ENCODE data around the gene FBXO24. TPM values are rescaled to one million over a fixed set of nuclear protein-coding genes. Genes with fewer than 3 reads are reported as not detected.

The FBXO24 gene
- total and polyA plus RNA-seq, 9 of the 15 experiments (the other 6 are each of a cell fraction or from before 2014, with no cell fraction given), result 0.17 to 0.95 (median 0.50) TPM

GRCh38 chr7:100607111-100607510, 21.0 kb downstream of the FBXO24 start (continued):
- TF ChIP-seq CHD7 (IDR thresholded peaks at IDR 0.05; ENCODE audit: low read depth, low read length) (no peak), NFE2L1 (tag; IDR thresholded peaks at IDR 0.05; ENCODE audit: borderline replicate concordance, low read depth) (no peak)
